ENCODE measurements around the gene OTOS. TPM values are rescaled to one million over a fixed set of nuclear protein-coding genes. Genes with fewer than 3 reads are reported as not detected.

OTOS gene
- total and polyA plus RNA-seq, 9 of the 15 experiments (the other 6 are each of a cell fraction or from before 2014, with no cell fraction given) = not detected

GRCh38 chr2:240136013-240136670 lies 4.3 kb downstream of the OTOS start, which contains the start of gene COPS9 (continued):
- TF ChIP-seq ZNF717 (CRISPR knock-in tag; IDR thresholded peaks at IDR 0.05) = no peak
- no peak for TF ChIP-seq SNRNP70 (optimal IDR thresholded peaks at IDR 0.05; ENCODE audit: low read depth, low read length)
- TF ChIP-seq POLR2B (IDR thresholded peaks at IDR 0.05; ENCODE audit: low read depth, partially characterized antibody) = peak; percentile 61
- TF ChIP-seq, protein P1, sequence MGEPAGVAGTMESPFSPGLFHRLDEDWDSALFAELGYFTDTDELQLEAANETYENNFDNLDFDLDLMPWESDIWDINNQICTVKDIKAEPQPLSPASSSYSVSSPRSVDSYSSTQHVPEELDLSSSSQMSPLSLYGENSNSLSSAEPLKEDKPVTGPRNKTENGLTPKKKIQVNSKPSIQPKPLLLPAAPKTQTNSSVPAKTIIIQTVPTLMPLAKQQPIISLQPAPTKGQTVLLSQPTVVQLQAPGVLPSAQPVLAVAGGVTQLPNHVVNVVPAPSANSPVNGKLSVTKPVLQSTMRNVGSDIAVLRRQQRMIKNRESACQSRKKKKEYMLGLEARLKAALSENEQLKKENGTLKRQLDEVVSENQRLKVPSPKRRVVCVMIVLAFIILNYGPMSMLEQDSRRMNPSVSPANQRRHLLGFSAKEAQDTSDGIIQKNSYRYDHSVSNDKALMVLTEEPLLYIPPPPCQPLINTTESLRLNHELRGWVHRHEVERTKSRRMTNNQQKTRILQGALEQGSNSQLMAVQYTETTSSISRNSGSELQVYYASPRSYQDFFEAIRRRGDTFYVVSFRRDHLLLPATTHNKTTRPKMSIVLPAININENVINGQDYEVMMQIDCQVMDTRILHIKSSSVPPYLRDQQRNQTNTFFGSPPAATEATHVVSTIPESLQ (CRISPR knock-in tag; IDR thresholded peaks at IDR 0.05) = 0 out of 2 replicates have a peak, but pooled peaks have one; percentile 65
- peak in 1 of 2 experiments; percentile 40; a peak in 1 of 4 replicates for TF ChIP-seq SIN3A (IDR thresholded peaks at IDR 0.05; ENCODE audit: borderline replicate concordance in 2 of 2, control insufficient read depth in 1 of 2, low read depth in 2 of 2, low read length in 2 of 2)
- TF ChIP-seq PHF8 (IDR thresholded peaks at IDR 0.05; ENCODE audit: borderline replicate concordance, low read length) = peak; percentile 66; the same call in 1 of the 2 replicates
- TF ChIP-seq NONO (IDR thresholded peaks at IDR 0.05; ENCODE audit: low read depth in 2 of 2, low read length in 1 of 2) = 0 out of 4 replicates have a peak, but pooled peaks of 1 of the 2 experiments have one; percentile 29
- TF ChIP-seq KAT7 (CRISPR knock-in tag; IDR thresholded peaks at IDR 0.05; ENCODE audit: borderline replicate concordance) = peak; percentile 57; the same call in 1 of the 2 replicates
- TF ChIP-seq, protein P2, sequence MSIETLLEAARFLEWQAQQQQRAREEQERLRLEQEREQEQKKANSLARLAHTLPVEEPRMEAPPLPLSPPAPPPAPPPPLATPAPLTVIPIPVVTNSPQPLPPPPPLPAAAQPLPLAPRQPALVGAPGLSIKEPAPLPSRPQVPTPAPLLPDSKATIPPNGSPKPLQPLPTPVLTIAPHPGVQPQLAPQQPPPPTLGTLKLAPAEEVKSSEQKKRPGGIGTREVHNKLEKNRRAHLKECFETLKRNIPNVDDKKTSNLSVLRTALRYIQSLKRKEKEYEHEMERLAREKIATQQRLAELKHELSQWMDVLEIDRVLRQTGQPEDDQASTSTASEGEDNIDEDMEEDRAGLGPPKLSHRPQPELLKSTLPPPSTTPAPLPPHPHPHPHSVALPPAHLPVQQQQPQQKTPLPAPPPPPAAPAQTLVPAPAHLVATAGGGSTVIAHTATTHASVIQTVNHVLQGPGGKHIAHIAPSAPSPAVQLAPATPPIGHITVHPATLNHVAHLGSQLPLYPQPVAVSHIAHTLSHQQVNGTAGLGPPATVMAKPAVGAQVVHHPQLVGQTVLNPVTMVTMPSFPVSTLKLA (conservative IDR thresholded peaks at IDR 0.05) = peak; percentile 50 to 71; a peak in 3 of 4 replicates
- peak; percentile 97 for TF ChIP-seq SP2 (IDR thresholded peaks at IDR 0.05; ENCODE audit: extremely low read depth, low read depth, low read length, poor library complexity, severe bottlenecking)
- TF ChIP-seq C11orf30 (IDR thresholded peaks at IDR 0.05; ENCODE audit: low read depth) = peak; percentile 78
